HepG2 (cell line): ENCODE data around the gene PRM2. TPM values are rescaled to one million over a fixed set of nuclear protein-coding genes. Genes with fewer than 3 reads are reported as not detected.

ENCODE experiments used
- CBX5 ChIP-seq: sonication (generic); formaldehyde crosslinking; IDR thresholded peaks from 2 replicates; pipeline ENCODE4 v1.4.0; 2020; ENCODE audit warnings: missing genetic modification reagents, borderline replicate concordance
- DDIT3 ChIP-seq: sonication (generic); formaldehyde crosslinking; IDR thresholded peaks from 2 replicates; pipeline ENCODE4 v1.4.0; 2020; ENCODE audit warnings: mild to moderate bottlenecking, missing genetic modification reagents
- NCOA2 ChIP-seq: sonication (generic); formaldehyde crosslinking; IDR thresholded peaks from 2 replicates; pipeline ENCODE4 v1.8.0; 2022; ENCODE audit warnings: inconsistent platforms
- PLSCR1 ChIP-seq: sonication (generic); formaldehyde crosslinking; IDR thresholded peaks from 2 replicates; pipeline ENCODE4 v1.5.0; 2020; ENCODE audit warnings: missing genetic modification reagents, mild to moderate bottlenecking, borderline replicate concordance
- RERE ChIP-seq: IDR thresholded peaks from 2 replicates; pipeline ENCODE4 v1.6.1; 2016; ENCODE audit warnings: low read depth, missing genetic modification reagents, missing compliant biosample characterization
- U2AF1 ChIP-seq: fragments of 200-400 bp; formaldehyde crosslinking; optimal IDR thresholded peaks from 2 replicates; pipeline ENCODE3; 2017; ENCODE audit warnings: mild to moderate bottlenecking, low read depth, low read length
- ZBTB40 ChIP-seq, 2 experiments: fragments of 450-650 bp in 1 of 2; sonication (generic) in 1 of 2; formaldehyde crosslinking in 1 of 2; IDR thresholded peaks; 2 replicates each; pipeline versions ENCODE4 v1.6.1 to v1.8.0; 2016 to 2022; ENCODE audit warnings: antibody characterized with exemption in 1 of 2, mild to moderate bottlenecking in 1 of 2, missing genetic modification reagents in 1 of 2
- ZNF33A ChIP-seq: sonication (generic); formaldehyde crosslinking; IDR thresholded peaks from 2 replicates; pipeline ENCODE4 v1.5.1; 2020; ENCODE audit warnings: missing genetic modification reagents, mild to moderate bottlenecking, moderate library complexity, borderline replicate concordance
- ZNF441 ChIP-seq: sonication (generic); formaldehyde crosslinking; IDR thresholded peaks from 2 replicates; pipeline ENCODE4 v1.7.0; 2021; ENCODE audit warnings: missing genetic modification reagents, borderline replicate concordance
- ZNF547 ChIP-seq: sonication (generic); formaldehyde crosslinking; IDR thresholded peaks from 2 replicates; pipeline ENCODE4 v1.5.1; 2020; ENCODE audit warnings: mild to moderate bottlenecking, missing genetic modification reagents
- polyA plus RNA-seq, 8 experiments: library from polyadenylated mRNA; depleted of rRNA in 3 of 8; stranded (reverse) in 7 of 8; unstranded in 1 of 8; fragments of >200 nt; fragmentation: Illumina TruSeq in 4 of 8; extraction: Trizol in 4 of 8; gene quantifications; 2 replicates each; pipeline versions ENCODE4 v1.2.1 to v1.2.3, GENCODE V29; 2011 to 2016; ENCODE audit warnings: low read depth in 4 of 8, missing spikeins in 1 of 8, mixed read lengths in 1 of 8; ENCODE audit not compliant: insufficient read depth in 1 of 8
- total RNA-seq, 5 experiments: library from RNA; depleted of rRNA; stranded (reverse); fragments of >200 nt; fragmentation: Illumina TruSeq; extraction: Trizol; gene quantifications; 2 replicates each; pipeline ENCODE4 v1.2.3, GENCODE V29; 2016; ENCODE audit warnings: low read depth in 1 of 5

Gene PRM2
- total and polyA plus RNA-seq, 2 of the 13 experiments (the other 11 are each of a cell fraction or from before 2014, with no cell fraction given), result 0.54 TPM; not detected in 1

- TF ChIP-seq RERE (CRISPR knock-in tag) (no peak), U2AF1 (no peak), PLSCR1 (CRISPR knock-in tag) (no peak), ZNF441 (no peak; the same call in 1 of the 2 replicates), ZNF547 (CRISPR knock-in tag) (0 out of 2 replicates have a peak, but pooled peaks have one; percentile 34), CBX5 (CRISPR knock-in tag) (no peak; the same call in 1 of the 2 replicates), DDIT3 (CRISPR knock-in tag) (no peak), ZBTB40 (IDR thresholded peaks at IDR 0.05) (no peak), ZBTB40 (CRISPR knock-in tag; IDR thresholded peaks at IDR 0.05) (no peak), NCOA2 (CRISPR knock-in tag) (no peak; the same call in 1 of the 2 replicates), ZNF33A (peak; percentile 99; the same call in 1 of the 2 replicates)
Measured at GRCh38 chr16:11256661-11257130, 19.6 kb downstream of the PRM2 start (continued).
